ENCODE results near the gene MLPH.
A peak's percentile ranks its signal among the peaks of the same experiment; 100 is the strongest.

MLPH gene

GRCh38 chr2:237486819-237487448 lies at the start of gene MLPH:
MLPH (plus strand) TSS chr2:237487251; CDS start chr2:237493427, 6,176 bp downstream.
- TF ChIP-seq GATA3 (IDR thresholded peaks at IDR 0.05; ENCODE audit: low read depth, low read length) (no peak), GATA2 (IDR thresholded peaks at IDR 0.05; ENCODE audit: low read depth, low read length) (no peak)

GRCh38 chr2:237437566-237437965 lies 49.5 kb upstream of the MLPH start:
- TF ChIP-seq GATA3 (IDR thresholded peaks at IDR 0.05; ENCODE audit: low read depth, low read length) (no peak), GATA2 (IDR thresholded peaks at IDR 0.05; ENCODE audit: low read depth, low read length) (no peak)

- TF ChIP-seq GATA3 (IDR thresholded peaks at IDR 0.05; ENCODE audit: low read depth, low read length) (no peak), GATA2 (IDR thresholded peaks at IDR 0.05; ENCODE audit: low read depth, low read length) (no peak)
These were observed 48.7 kb upstream of the MLPH start for GRCh38 chr2:237438080-237438940.

- TF ChIP-seq GATA2 (IDR thresholded peaks at IDR 0.05; ENCODE audit: low read depth, low read length): no peak
- no peak for TF ChIP-seq GATA3 (IDR thresholded peaks at IDR 0.05; ENCODE audit: low read depth, low read length)
These were observed 46.2 kb upstream of the MLPH start for GRCh38 chr2:237440819-237441281.

GRCh38 chr2:237441605-237442274 lies 45.3 kb upstream of the MLPH start:
- peak; percentile 83 for TF ChIP-seq GATA2 (IDR thresholded peaks at IDR 0.05; ENCODE audit: low read depth, low read length)
- TF ChIP-seq GATA3 (IDR thresholded peaks at IDR 0.05; ENCODE audit: low read depth, low read length): peak; percentile 55

GRCh38 chr2:237444071-237444470 lies 43.0 kb upstream of the MLPH start:
- no peak for TF ChIP-seq GATA2 (IDR thresholded peaks at IDR 0.05; ENCODE audit: low read depth, low read length)
- TF ChIP-seq GATA3 (IDR thresholded peaks at IDR 0.05; ENCODE audit: low read depth, low read length): no peak

- TF ChIP-seq GATA3 (IDR thresholded peaks at IDR 0.05; ENCODE audit: low read depth, low read length): no peak
- TF ChIP-seq GATA2 (IDR thresholded peaks at IDR 0.05; ENCODE audit: low read depth, low read length): no peak
These were observed 41.3 kb upstream of the MLPH start for GRCh38 chr2:237445611-237446337.

- TF ChIP-seq GATA3 (IDR thresholded peaks at IDR 0.05; ENCODE audit: low read depth, low read length) (no peak), GATA2 (IDR thresholded peaks at IDR 0.05; ENCODE audit: low read depth, low read length) (no peak)
These were observed 40.7 kb upstream of the MLPH start for GRCh38 chr2:237446338-237446665.

- TF ChIP-seq GATA3 (IDR thresholded peaks at IDR 0.05; ENCODE audit: low read depth, low read length) (no peak), GATA2 (IDR thresholded peaks at IDR 0.05; ENCODE audit: low read depth, low read length) (no peak)
These were observed 39.6 kb upstream of the MLPH start for GRCh38 chr2:237447496-237447895.

GRCh38 chr2:237448171-237448570 lies 38.9 kb upstream of the MLPH start:
- TF ChIP-seq GATA3 (IDR thresholded peaks at IDR 0.05; ENCODE audit: low read depth, low read length) (no peak), GATA2 (IDR thresholded peaks at IDR 0.05; ENCODE audit: low read depth, low read length) (no peak)

GRCh38 chr2:237448626-237449025 lies 38.4 kb upstream of the MLPH start:
- no peak for TF ChIP-seq GATA3 (IDR thresholded peaks at IDR 0.05; ENCODE audit: low read depth, low read length)
- TF ChIP-seq GATA2 (IDR thresholded peaks at IDR 0.05; ENCODE audit: low read depth, low read length): no peak

- TF ChIP-seq GATA2 (IDR thresholded peaks at IDR 0.05; ENCODE audit: low read depth, low read length) (no peak), GATA3 (IDR thresholded peaks at IDR 0.05; ENCODE audit: low read depth, low read length) (no peak)
These were observed 37.7 kb upstream of the MLPH start for GRCh38 chr2:237449193-237449881.

GRCh38 chr2:237450108-237450507 lies 36.9 kb upstream of the MLPH start:
- no peak for TF ChIP-seq GATA3 (IDR thresholded peaks at IDR 0.05; ENCODE audit: low read depth, low read length)
